ENCODE results near the gene NTF4. TPM values are rescaled to one million over a fixed set of nuclear protein-coding genes. Genes with fewer than 3 reads are reported as not detected.

The NTF4 gene
- total and polyA plus RNA-seq, 3 experiments from 2014 or later: not detected

GRCh38 chr19:49107625-49108459, 43.2 kb upstream of the NTF4 start:
- Histone ChIP-seq H3K4me3 (ENCODE audit: low read length) (no peak overlapping the region), H3K9me3 (ENCODE audit: low read length) (no peaks in the 10 kb centered on the region), H3K4me1 (ENCODE audit: insufficient read depth, low read length) (no peaks in the 10 kb centered on the region), H3K27me3 (ENCODE audit: insufficient read depth, low read length, poor library complexity, severe bottlenecking) (no peaks in the 10 kb centered on the region), H3K36me3 (ENCODE audit: insufficient read depth, low read length) (peaks cover 17% of the 10 kb centered on the region), H3K27ac (ENCODE audit: low read depth, low read length) (no peak overlapping the region)
- Mint-ChIP-seq H3K27ac (no peak overlapping the region), H3K4me1 (peaks cover 0 to 3% (median 3%) of the 10 kb centered on the region in 3 donors), H3K27me3 (no peaks in the 10 kb centered on the region), H3K36me3 (peaks cover 5 to 54% (median 12%) of the 10 kb centered on the region in 3 donors), H3K9me3 (no peaks in the 10 kb centered on the region), H3K4me3 (no peak overlapping the region)
- DNase-seq: no peak
- ChIA-PET CTCF (interaction anchor here (1.0 kb wide), 1 partner anchor 10 kb away, joined by 3 read pairs; no protein-coding TSS in a partner anchor), POLR2A (no interaction called here)

DNA sequence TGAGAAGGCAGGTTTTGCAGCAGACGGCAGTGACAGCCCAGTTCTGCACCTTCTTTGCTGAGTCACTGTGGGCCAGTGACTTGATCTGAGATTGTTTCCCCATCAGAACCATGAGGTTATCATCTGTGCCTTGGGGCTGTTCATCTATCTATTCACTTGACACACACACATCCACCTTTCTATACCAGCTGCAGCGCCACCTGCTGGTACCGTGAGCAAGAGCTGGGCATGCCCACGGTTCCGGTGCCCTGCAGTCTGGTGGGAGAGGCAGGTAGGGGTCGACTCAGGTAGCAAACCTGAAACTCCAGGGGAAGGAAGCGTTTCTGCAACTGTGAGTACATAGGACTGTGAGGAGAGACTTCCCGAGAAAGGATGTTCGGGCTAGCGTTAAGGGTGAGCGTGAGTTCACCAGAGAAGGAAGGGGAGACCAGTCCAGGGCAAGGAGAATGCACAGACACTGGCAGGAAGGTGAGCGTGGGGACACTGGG, 42.1 kb upstream of the NTF4 start:
- no peaks in the 10 kb centered on the region for H3K27me3 ChIP-seq (ENCODE audit: insufficient read depth, low read length, poor library complexity, severe bottlenecking)
- DNase-seq: peak; percentile 37 to 74 (median 50)
- Mint-ChIP-seq H3K27me3 (no peaks in the 10 kb centered on the region), H3K4me3 (peak overlapping the region in 1 of 7 donors; percentile 20), H3K36me3 (peaks cover 5 to 63% (median 12%) of the 10 kb centered on the region in 3 donors), H3K27ac (peak overlapping the region in 5 of 8 donors; percentile 7 to 96 (median 72)), H3K4me1 (peaks cover 0 to 3% (median 0%) of the 10 kb centered on the region in 3 donors), H3K9me3 (no peaks in the 10 kb centered on the region)
- CTCF ChIA-PET: interaction anchor here (0.8 to 2.9 kb wide), 7 partner anchors 8 to 114 kb away, joined by 3 to 19 read pairs (median 5); partner anchors contain the start of genes GYS1 and LIN7B
- POLR2A ChIA-PET: interaction anchor here (1.3 kb wide), 1 partner anchor 8 kb away, joined by 3 read pairs; the partner anchor contains the start of gene LIN7B
- H3K27ac ChIP-seq (ENCODE audit: low read depth, low read length): no peak overlapping the region
- H3K4me1 ChIP-seq (ENCODE audit: insufficient read depth, low read length): no peaks in the 10 kb centered on the region
- no peak overlapping the region for H3K4me3 ChIP-seq (ENCODE audit: low read length)
- peaks cover 25% of the 10 kb centered on the region for H3K36me3 ChIP-seq (ENCODE audit: insufficient read depth, low read length)
- no peaks in the 10 kb centered on the region for H3K9me3 ChIP-seq (ENCODE audit: low read length)

DNA sequence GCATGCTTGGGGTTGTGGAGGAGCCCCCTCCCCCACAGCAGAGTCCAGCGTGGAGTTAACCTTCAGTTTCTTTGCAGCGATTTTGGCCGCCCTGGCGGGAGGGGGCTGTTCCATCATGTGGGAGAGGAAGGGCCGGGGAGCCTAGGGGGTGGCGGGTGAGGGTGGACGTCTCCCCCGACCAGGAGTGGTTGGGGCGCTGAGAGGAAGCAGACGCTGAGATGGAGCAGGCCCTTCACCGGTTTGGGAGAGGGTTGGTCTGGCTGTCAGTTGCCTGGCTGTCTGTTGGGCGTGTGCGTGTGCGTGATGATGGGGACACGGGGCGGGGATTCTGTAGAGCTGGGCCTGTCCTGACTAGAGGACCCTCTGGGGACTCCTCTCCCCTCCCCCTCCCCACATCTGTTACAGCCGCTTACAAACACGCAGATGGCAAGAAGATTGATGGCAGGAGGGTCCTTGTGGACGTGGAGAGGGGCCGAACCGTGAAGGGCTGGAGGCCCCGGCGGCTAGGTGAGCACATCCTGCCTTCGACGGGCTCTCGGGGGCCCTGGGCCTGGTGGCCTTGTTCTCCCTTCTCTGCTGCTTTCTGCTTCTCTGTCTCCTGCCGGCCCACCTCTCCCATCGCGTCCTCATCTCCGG, 39.7 kb upstream of the NTF4 start:
- ChIA-PET CTCF (interaction anchor here (1.2 to 2.9 kb wide), 2 partner anchors 10 to 105 kb away, joined by 3 to 19 read pairs; partner anchors contain the start of gene LIN7B), POLR2A (no interaction called here)
- Mint-ChIP-seq H3K4me3 (no peak overlapping the region), H3K27ac (no peak overlapping the region), H3K9me3 (no peaks in the 10 kb centered on the region), H3K4me1 (peaks cover 0 to 5% (median 0%) of the 10 kb centered on the region in 3 donors), H3K27me3 (no peaks in the 10 kb centered on the region), H3K36me3 (peaks cover 5 to 81% (median 18%) of the 10 kb centered on the region in 3 donors)
- peaks cover 43% of the 10 kb centered on the region for H3K36me3 ChIP-seq (ENCODE audit: insufficient read depth, low read length)
- H3K27me3 ChIP-seq (ENCODE audit: insufficient read depth, low read length, poor library complexity, severe bottlenecking): no peaks in the 10 kb centered on the region
- H3K4me1 ChIP-seq (ENCODE audit: insufficient read depth, low read length): no peaks in the 10 kb centered on the region
- no peaks in the 10 kb centered on the region for H3K9me3 ChIP-seq (ENCODE audit: low read length)
- H3K27ac ChIP-seq (ENCODE audit: low read depth, low read length): no peak overlapping the region
- H3K4me3 ChIP-seq (ENCODE audit: low read length): no peak overlapping the region
- no peak for DNase-seq

DNA sequence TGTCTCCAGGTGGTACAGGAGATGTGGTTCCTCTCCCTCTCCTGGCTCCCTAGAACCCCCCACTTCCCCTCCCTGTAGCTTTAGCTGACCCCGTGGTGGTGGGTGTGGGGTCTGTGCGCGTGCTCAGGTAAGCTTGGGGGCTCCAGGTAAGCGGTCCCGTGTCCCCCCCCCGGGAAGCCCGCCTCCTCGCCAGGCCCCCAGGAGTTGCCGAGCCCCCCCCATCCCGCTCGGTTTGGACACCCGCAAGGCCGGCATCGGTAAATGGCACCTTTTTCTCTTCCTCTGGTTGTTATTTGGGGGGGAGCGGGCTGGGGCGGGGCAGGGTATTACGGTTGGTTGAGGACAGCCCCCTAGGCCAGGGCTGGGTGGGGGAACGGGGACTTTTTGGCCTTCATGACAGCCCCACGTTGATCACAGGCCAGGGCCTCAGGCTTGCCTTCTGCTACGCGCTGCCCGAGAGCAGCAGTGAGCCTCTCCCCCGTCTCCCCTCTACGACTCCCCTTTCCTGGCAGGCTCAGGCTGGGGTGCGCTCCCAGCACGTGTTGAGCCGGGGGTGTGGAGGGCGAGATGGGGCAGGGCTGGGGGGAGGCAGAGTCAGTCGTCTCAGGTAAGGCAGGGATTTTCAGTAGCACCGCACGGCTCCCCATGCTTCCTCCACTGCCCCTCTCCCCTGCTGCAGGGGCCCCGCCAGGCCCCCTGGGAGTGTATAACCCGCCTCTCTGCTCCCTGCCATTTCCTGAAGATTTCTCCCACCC, 38.9 kb upstream of the NTF4 start:
- Histone ChIP-seq H3K36me3 (ENCODE audit: insufficient read depth, low read length) (peaks cover 51% of the 10 kb centered on the region), H3K9me3 (ENCODE audit: low read length) (no peaks in the 10 kb centered on the region), H3K27ac (ENCODE audit: low read depth, low read length) (no peak overlapping the region), H3K4me3 (ENCODE audit: low read length) (no peak overlapping the region), H3K4me1 (ENCODE audit: insufficient read depth, low read length) (no peaks in the 10 kb centered on the region), H3K27me3 (ENCODE audit: insufficient read depth, low read length, poor library complexity, severe bottlenecking) (no peaks in the 10 kb centered on the region)
- Mint-ChIP-seq H3K36me3 (peaks cover 9 to 80% (median 21%) of the 10 kb centered on the region in 3 donors), H3K9me3 (no peaks in the 10 kb centered on the region), H3K27ac (peak overlapping the region in 1 of 8 donors; percentile 36), H3K4me3 (no peak overlapping the region), H3K27me3 (no peaks in the 10 kb centered on the region), H3K4me1 (peaks cover 0 to 5% (median 0%) of the 10 kb centered on the region in 3 donors)
- CTCF ChIA-PET: no interaction called here
- POLR2A ChIA-PET: no interaction called here
- DNase-seq: no peak

DNA sequence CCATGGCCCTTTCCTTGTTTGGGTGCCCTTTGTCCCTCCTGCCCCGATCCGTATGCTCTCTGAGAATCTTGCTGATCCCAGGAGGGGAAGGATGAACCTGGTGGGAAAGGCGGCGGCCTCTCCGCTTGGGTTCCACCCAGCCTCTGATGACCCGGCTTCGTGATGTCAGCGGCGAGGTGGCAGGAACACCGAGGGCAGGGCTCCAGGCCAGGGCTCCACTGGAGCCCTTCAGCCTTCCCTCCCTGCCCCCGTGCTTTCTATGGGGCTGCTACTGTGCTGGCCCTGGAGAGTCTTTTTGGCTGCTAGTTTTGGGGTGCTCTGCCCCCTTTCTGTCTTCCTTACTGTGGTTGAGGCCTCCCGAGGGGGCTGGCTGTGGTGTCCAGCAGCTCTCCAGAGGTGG, 37.7 kb upstream of the NTF4 start:
- H3K27me3 Mint-ChIP-seq: no peaks in the 10 kb centered on the region
- H3K4me1 Mint-ChIP-seq: peaks cover 0 to 7% (median 6%) of the 10 kb centered on the region in 3 donors
- CTCF ChIA-PET: no interaction called here
- Histone ChIP-seq H3K36me3 (ENCODE audit: insufficient read depth, low read length) (peaks cover 60% of the 10 kb centered on the region), H3K27ac (ENCODE audit: low read depth, low read length) (no peak overlapping the region), H3K27me3 (ENCODE audit: insufficient read depth, low read length, poor library complexity, severe bottlenecking) (no peaks in the 10 kb centered on the region), H3K9me3 (ENCODE audit: low read length) (no peaks in the 10 kb centered on the region), H3K4me3 (ENCODE audit: low read length) (no peak overlapping the region), H3K4me1 (ENCODE audit: insufficient read depth, low read length) (no peaks in the 10 kb centered on the region)
- H3K27ac Mint-ChIP-seq: no peak overlapping the region
- POLR2A ChIA-PET: no interaction called here
- H3K36me3 Mint-ChIP-seq: peaks cover 9 to 83% (median 23%) of the 10 kb centered on the region in 3 donors
- DNase-seq: no peak
- H3K4me3 Mint-ChIP-seq: no peak overlapping the region
- no peaks in the 10 kb centered on the region for H3K9me3 Mint-ChIP-seq

- Mint-ChIP-seq H3K4me3 (no peak overlapping the region), H3K4me1 (peaks cover 0 to 8% (median 3%) of the 10 kb centered on the region in 3 donors), H3K36me3 (peaks cover 4 to 83% (median 15%) of the 10 kb centered on the region in 3 donors), H3K27me3 (no peaks in the 10 kb centered on the region), H3K9me3 (no peaks in the 10 kb centered on the region), H3K27ac (peak overlapping the region in 2 of 8 donors; percentile 22 to 83)
- ChIA-PET POLR2A (no interaction called here), CTCF (interaction anchor here (0.6 kb wide), 1 partner anchor 43 kb away, joined by 3 read pairs; no protein-coding TSS in a partner anchor)
- H3K36me3 ChIP-seq (ENCODE audit: insufficient read depth, low read length): peaks cover 65% of the 10 kb centered on the region
- H3K27ac ChIP-seq (ENCODE audit: low read depth, low read length): peak overlapping the region; percentile 16
- H3K4me1 ChIP-seq (ENCODE audit: insufficient read depth, low read length): no peaks in the 10 kb centered on the region
- DNase-seq: no peak
- H3K9me3 ChIP-seq (ENCODE audit: low read length): no peaks in the 10 kb centered on the region
- no peak overlapping the region for H3K4me3 ChIP-seq (ENCODE audit: low read length)
- no peaks in the 10 kb centered on the region for H3K27me3 ChIP-seq (ENCODE audit: insufficient read depth, low read length, poor library complexity, severe bottlenecking)
These were observed 36.5 kb upstream of the NTF4 start for GRCh38 chr19:49101160-49101559.

DNA sequence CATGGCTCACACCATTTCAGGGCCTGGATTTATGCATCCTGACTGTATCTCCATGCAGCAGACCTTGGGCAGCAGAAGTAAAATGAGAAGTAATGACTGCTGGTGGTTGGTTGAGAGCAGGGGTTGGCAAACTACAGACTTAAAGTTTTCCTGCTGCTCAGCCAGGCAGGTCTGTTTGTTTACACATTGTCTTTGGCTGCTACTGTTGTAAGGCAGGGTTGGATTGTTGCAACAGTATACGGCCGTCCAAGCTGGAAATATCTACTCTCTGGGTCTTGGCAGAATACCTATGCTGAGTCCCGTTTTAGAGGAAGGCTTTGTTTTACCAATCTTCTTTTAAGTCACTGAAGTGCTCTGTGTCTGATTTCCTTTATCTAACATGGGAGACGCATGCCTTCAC, 34.2 kb upstream of the NTF4 start:
- Mint-ChIP-seq H3K27ac (no peak overlapping the region), H3K36me3 (peaks cover 4 to 85% (median 10%) of the 10 kb centered on the region in 3 donors), H3K4me3 (no peak overlapping the region), H3K9me3 (no peaks in the 10 kb centered on the region), H3K4me1 (peaks cover 9 to 22% (median 13%) of the 10 kb centered on the region in 3 donors), H3K27me3 (no peaks in the 10 kb centered on the region)
- CTCF ChIA-PET: interaction anchor here (1.3 to 2.6 kb wide), 9 partner anchors 8 to 311 kb away, joined by 4 to 39 read pairs (median 10); partner anchors contain the start of genes HRC and LIN7B
- Histone ChIP-seq H3K27ac (ENCODE audit: low read depth, low read length) (no peak overlapping the region), H3K27me3 (ENCODE audit: insufficient read depth, low read length, poor library complexity, severe bottlenecking) (no peaks in the 10 kb centered on the region), H3K36me3 (ENCODE audit: insufficient read depth, low read length) (peaks cover 68% of the 10 kb centered on the region), H3K4me1 (ENCODE audit: insufficient read depth, low read length) (no peaks in the 10 kb centered on the region), H3K4me3 (ENCODE audit: low read length) (no peak overlapping the region), H3K9me3 (ENCODE audit: low read length) (no peaks in the 10 kb centered on the region)
- DNase-seq: no peak
- POLR2A ChIA-PET: no interaction called here
